Measurements from ENCODE around the gene CHST3.
"Not testable (repeated sequence)": the region's sequence is repeated elsewhere in the genome, so short reads cannot be mapped to it uniquely, and the experiment has no call there.

Gene CHST3

GRCh38 chr10:71948496-71949067 lies 15.6 kb upstream of the CHST3 start:
- no peak for DNase-seq (ENCODE audit: low read depth, low spot score)
- no peak overlapping the region for H3K27ac ChIP-seq

DNA sequence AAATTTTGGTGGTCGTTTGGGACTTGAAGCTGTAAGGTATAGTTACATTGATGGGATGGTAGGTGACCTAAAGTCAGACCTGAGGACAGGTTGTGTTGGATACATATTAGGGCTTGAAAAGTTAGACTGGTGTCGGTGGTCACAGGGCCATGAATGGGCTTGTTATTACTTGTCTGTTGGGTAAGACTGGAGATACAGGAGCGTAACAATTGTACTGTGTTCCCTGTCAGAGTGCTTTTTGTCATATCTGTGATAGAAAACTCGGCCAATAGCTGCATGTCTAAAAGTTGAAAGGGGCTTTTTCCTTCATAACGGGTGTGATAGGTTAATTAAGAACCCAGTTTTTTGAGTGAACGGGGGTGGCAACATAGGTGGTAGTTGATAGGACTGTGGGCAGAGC lies 13.5 kb upstream of the CHST3 start:
- no peak for DNase-seq (ENCODE audit: low read depth, low spot score)
- H3K27ac ChIP-seq = no peak overlapping the region

GRCh38 chr10:71952745-71953144 lies 11.4 kb upstream of the CHST3 start:
- DNase-seq (ENCODE audit: low read depth, low spot score) = no peak
- H3K27ac ChIP-seq = no peak overlapping the region

DNA sequence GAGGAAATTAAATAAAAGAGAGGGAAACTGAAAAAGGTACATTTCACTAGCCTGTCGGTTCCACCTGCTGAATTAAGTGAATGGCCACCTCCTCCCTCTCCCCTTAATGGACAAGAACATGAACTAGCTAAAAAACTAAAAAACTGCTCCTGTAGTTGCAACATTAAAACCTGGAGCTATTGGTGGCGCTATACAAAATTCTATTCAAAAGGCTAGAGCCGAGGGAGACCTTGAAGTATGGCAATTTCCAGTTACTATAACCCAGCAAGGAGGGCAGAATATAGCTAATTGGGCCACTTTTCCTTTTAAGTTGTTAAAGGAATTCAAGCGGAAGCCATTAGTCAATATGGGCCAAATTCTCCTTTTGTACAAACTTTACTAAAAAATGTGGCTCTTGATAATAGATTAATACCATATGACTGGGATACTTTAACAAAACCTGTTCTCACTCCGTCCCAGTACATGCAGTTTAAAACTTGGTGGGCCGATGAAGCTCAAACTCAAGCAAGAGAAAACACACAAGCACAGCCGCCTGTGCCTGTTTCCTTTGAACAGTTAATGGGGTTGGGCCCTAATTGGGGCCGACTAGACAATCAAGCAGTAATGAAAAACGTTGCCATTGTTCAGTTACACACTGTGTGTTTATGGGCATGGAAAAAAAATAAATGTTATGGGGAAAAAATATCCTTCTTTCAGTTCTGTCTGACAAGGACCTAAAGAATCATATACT lies 6.5 kb upstream of the CHST3 start:
- H3K27ac ChIP-seq = no peak overlapping the region
- no peak for DNase-seq (ENCODE audit: low read depth, low spot score)

- DNase-seq (ENCODE audit: low read depth, low spot score) = no peak
- H3K27ac ChIP-seq = no peak overlapping the region
Measured at GRCh38 chr10:71959526-71959925, 4.7 kb upstream of the CHST3 start.

DNA sequence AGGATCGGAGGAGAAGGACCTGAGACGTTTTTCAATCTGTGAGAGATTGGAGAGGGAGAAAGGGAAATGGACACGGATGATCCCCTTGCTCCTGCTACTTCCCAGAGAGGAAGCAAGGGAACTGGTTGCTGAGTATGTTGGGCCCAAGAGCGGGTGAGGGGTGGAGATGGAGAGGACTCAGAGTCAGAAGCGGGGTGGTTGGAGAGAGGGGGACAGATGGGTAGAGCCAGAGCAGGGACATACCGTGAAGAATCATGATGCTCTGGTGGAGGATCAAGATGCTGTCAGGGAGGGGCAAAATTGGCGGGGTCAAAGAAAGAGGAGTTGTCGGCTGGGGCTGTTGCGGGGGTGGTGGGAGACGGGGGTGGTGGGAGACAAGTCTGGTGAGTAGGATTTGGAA lies 2.4 kb upstream of the CHST3 start:
- no peak overlapping the region for H3K27ac ChIP-seq
- no peak for DNase-seq (ENCODE audit: low read depth, low spot score)

DNA sequence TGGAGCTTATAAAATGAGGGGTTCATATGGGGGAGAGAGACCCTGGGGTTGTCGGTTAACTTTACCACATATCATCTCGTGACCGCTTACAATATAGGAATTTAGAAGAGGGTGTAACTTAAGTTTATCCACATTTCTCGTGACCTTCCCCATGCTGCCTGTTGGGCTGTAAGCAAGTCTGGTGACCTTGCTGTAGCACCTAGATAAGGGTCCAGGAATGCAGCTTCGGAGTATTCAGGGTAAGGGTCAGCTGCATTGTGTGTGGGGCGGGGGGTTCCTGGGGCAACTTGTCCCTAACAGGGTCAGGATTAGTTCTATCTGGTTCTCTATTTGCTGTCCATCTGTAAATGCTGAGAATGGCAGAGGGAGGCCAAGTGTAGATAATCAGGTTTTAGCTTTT lies 1.3 kb upstream of the CHST3 start:
- no peak overlapping the region for H3K27ac ChIP-seq
- no peak for DNase-seq (ENCODE audit: low read depth, low spot score)

DNA sequence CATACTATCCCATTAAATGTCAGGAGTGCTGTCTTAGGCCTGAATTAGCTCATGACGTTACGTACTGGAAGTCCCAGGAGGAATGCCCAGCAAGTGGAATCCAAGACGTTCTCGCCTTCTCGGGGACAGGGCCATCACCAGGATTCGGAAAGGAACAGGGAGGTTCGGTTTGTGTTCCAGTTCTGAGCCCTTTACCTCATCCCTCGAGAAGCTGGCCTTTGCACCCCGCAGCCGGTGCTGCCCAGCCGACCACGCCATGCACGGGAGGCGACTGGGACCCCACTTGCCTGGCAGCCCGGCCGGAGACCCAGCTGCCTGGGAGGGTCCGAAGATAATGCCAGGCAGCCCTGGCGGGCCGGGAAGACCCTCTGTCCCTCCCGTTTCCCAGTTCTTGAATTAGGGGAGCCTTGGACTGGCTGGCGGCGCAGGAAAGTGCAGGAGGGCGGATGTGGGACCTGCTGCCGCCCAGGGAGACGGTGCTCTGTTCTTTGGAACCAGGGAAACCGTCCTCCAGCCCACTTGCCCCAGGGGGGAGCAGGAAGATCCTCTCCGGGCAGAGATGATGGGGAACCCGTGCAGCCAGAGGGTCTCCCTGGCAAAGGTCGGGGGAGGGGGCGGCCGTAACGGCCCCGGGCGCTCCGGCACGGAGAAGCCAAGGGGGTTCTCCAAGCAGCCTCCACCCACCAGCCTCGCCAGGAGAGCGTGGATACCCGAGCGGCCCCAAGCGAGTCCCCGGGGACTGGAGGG lies 671 bp upstream of the CHST3 start:
- DNase-seq (ENCODE audit: low read depth, low spot score) = no peak
- peak overlapping the region; percentile 76 for H3K27ac ChIP-seq

DNA sequence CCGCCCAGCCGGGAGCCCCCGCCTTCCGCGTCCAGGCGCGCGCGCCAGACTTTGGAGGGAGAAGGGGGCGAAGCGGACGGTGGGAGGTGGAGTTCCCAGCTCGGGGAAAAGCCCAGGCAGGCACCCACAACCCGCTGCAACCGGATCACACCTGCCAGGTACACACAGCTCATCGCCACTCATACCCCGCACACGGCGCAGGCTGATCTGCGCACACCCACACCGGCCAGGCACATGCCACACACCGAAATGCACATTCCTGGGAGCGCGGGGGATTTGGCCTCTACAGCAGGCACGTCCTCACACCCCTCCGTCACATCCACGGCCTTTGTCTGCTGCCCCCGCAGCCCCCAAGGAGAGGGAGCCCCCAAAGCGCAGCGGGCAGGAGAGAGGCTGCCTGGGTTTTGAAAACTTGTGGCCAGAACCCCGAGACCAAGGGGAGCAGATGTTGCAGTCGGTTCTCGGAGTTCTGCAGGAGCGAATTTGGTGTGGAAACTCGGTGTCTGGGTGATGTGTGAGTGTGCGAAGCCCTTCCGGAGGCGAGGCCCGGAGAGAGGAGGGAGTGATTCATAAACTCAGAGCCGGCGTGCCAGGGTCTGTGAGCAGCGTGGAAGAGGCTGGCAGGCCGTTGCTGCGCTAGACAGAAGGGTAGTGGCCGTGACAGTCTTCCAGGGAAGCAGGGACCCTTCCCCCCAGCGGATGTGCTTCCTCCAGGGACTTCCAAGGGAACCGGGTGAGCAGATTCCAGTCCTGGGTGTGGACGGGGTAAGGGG lies 734 bp downstream of the CHST3 start:
- no peak for DNase-seq (ENCODE audit: low read depth, low spot score)
- H3K27ac ChIP-seq = peak overlapping the region; percentile 76

GRCh38 chr10:71965623-71966022 lies 1.4 kb downstream of the CHST3 start:
- no peak for DNase-seq (ENCODE audit: low read depth, low spot score)
- peak overlapping the region; percentile 76 for H3K27ac ChIP-seq

- no peak for DNase-seq (ENCODE audit: low read depth, low spot score)
- peak overlapping the region; percentile 76 for H3K27ac ChIP-seq
Measured at GRCh38 chr10:71966046-71967004, 2.1 kb downstream of the CHST3 start.

GRCh38 chr10:71967958-71968357 lies 3.8 kb downstream of the CHST3 start:
- H3K27ac ChIP-seq = peak overlapping the region; percentile 76
- DNase-seq (ENCODE audit: low read depth, low spot score) = not testable (repeated sequence)

DNA sequence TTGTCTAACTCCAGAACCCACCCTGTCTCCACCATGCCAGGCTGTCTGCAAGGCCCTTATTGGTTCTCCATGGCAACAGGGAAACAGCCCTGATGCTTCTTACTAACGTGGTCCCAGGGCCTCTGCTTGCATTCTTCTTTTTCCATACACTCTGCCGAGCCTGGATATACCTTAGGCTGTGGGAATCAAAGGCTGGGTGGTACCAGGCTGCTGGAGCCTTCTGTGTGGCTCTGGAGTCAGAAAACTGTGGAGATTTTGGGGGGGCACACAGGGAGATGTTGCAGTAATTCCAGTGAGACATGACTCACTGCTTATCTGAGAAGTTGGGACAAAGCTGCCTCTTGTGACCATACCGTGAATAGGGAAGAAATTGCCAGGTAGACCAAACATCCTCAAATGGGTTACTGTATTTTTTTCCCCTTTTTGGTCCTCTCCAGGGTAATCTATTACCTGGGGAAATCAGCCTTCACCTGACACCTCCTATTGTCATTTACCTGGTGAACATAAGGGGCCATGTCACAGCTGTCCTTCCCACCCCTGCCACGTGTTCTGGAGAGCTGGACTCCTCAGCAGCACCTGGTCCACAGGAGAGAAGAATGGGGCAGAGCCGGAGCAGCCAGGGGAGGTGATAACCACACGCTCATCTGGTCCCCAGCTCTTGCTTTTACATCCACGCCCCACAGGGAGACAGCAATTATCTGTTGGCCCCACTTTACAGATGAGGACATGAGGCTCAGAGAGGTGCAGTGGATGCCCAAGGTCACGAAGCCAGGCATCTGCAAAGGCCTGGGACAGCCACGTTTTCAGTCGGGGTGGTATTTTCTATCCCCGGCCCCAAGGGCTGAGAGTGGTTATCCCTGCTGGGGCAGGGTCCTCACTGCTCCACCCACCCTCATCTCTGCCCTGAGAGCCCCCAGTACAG lies 4.6 kb downstream of the CHST3 start:
- peak overlapping the region; percentile 76 for H3K27ac ChIP-seq

GRCh38 chr10:71969929-71970328 lies 5.7 kb downstream of the CHST3 start:
- DNase-seq (ENCODE audit: low read depth, low spot score) = no peak
- H3K27ac ChIP-seq = peak overlapping the region; percentile 39

More for the DNA sequence above, 4.6 kb downstream of the CHST3 start:
- no peak for DNase-seq (ENCODE audit: low read depth, low spot score)

DNA sequence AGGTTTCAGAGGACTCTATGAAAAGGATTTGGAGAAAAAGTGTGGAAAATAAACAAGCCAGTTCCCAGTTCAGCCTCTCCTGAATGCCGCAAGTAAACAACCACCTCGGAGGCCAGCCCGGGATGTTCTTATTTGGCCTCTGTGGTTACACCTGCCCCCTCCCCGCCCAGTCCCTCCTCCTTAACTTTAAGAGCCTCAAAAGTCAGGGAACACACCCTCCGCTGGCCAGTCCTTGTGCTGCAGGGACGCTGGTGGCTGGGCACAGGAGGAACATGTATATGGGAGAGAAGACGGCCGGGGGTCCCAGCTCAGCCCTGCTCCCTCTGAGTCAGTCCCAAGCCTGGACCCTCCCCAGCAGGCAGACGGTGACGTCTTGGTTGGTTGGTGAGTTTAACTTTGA lies 6.1 kb downstream of the CHST3 start:
- H3K27ac ChIP-seq = peak overlapping the region; percentile 39
- DNase-seq (ENCODE audit: low read depth, low spot score) = no peak

- no peak for DNase-seq (ENCODE audit: low read depth, low spot score)
- H3K27ac ChIP-seq = peak overlapping the region; percentile 39
Measured at GRCh38 chr10:71970869-71971268, 6.7 kb downstream of the CHST3 start.

DNA sequence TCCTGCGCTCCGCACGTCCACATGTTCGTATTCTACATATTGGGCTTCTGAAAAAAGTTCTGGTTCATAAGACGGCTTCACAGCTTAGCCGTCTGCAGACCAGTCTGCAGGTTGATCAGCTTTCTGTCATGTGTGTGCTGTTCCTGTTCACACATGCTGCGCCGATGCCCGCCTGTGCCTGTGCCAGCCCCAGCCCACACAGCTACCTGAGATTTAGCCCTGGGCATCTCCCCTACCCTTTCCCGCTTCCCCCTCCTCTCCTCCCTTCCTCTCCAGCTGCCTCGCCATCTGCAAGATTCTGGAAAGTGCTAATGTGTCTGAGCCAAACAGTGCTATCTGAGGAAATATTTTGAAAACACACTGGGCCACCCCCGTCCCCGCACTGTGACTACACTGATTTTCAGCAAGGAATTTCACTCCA lies 7.1 kb downstream of the CHST3 start:
- H3K27ac ChIP-seq = peak overlapping the region; percentile 39
- no peak for DNase-seq (ENCODE audit: low read depth, low spot score)

DNA sequence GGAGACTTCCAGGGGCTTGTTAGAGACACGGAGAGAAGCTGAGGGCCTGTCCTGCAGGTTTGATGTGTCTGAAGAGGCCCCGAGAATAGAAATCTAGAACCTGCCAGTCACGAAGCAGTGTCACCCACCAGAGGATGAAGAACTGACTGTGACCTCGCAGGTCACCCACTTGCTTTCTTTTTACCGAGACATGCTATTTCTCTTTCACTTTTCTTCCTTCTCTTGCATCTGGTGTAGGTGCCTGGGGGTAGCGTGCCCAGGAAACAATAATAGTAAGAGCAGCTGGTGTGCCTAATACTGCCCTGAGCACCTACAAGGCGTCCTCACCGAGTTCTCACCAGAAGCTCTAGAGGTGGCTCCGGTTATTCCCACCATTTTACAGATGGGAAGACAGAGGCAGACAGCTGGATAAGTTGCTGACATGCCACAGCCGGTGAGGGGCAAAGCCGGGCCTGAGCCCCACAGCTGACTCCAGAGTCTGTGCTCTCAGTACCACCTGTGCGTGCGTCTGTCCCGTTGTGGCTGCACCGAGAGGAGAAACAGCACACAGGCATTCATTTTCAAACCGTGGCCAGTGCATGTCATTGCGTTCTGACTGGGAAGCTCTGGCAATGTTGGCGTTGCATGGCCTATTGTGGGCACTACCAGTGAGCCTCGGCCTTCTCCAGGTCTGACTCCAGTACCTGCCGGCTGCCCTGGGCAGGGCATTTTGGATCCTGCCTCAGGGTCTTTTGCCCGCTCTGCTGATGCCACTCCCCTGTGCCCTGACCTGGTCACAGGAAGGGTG lies 7.8 kb downstream of the CHST3 start:
- no peak for DNase-seq (ENCODE audit: low read depth, low spot score)
- peak overlapping the region; percentile 39 for H3K27ac ChIP-seq

All from epithelial cell of prostate (primary cell).